GM23248 (cell line): ENCODE data around the gene NOL4L. TPM values are rescaled to one million over a fixed set of nuclear protein-coding genes. Genes with fewer than 3 reads are reported as not detected.
A peak's percentile ranks its signal among the peaks of the same experiment; 100 is the strongest.

Experiments
- DNase-seq: peaks from one replicate; pipeline ENCODE4 v3.0.0-alpha.2; 2015
- H2AFZ ChIP-seq: fragments of 200-600 bp; sonication (generic); 2 replicates; pipeline ENCODE4 v1.6.1; 2016; ENCODE audit warnings: antibody characterized with exemption
- H3F3A ChIP-seq: fragments of 200-600 bp; sonication (generic); 2 replicates; pipeline ENCODE4 v1.6.1; 2016; ENCODE audit warnings: mild to moderate bottlenecking, antibody characterized with exemption, mixed run types; ENCODE audit not compliant: insufficient read depth
- H3K27ac ChIP-seq: fragments of 200-600 bp; sonication (generic); 2 replicates; pipeline ENCODE4 v1.5.1; 2016; ENCODE audit warnings: mild to moderate bottlenecking
- H3K27me3 ChIP-seq: fragments of 200-600 bp; sonication (generic); replicated peaks from 2 replicates; pipeline ENCODE4 v1.6.1; 2016; ENCODE audit warnings: mild to moderate bottlenecking; ENCODE audit not compliant: insufficient read depth
- H3K36me3 ChIP-seq: fragments of 200-600 bp; sonication (generic); 2 replicates; pipeline ENCODE4 v1.6.1; 2016; ENCODE audit warnings: low read depth, mild to moderate bottlenecking
- H3K4me1 ChIP-seq: fragments of 200-600 bp; sonication (generic); 2 replicates; pipeline ENCODE4 v1.6.1; 2016; ENCODE audit warnings: mild to moderate bottlenecking; ENCODE audit not compliant: insufficient read depth
- H3K4me2 ChIP-seq: fragments of 200-600 bp; sonication (generic); one replicate; pipeline ENCODE4 v1.6.1; 2016; ENCODE audit warnings: mild to moderate bottlenecking; ENCODE audit not compliant: unreplicated experiment
- H3K4me3 ChIP-seq: fragments of 200-600 bp; sonication (generic); 2 replicates; pipeline ENCODE4 v1.5.1; 2016; ENCODE audit warnings: mild to moderate bottlenecking
- H3K79me2 ChIP-seq: fragments of 200-600 bp; sonication (generic); 2 replicates; pipeline ENCODE4 v1.6.1; 2016; ENCODE audit warnings: mild to moderate bottlenecking; ENCODE audit not compliant: insufficient read depth
- H3K9ac ChIP-seq: fragments of 200-600 bp; sonication (generic); 2 replicates; pipeline ENCODE4 v1.6.1; 2016; ENCODE audit warnings: mild to moderate bottlenecking
- H3K9me2 ChIP-seq: fragments of 200-600 bp; sonication (generic); 2 replicates; pipeline ENCODE4 v1.6.1; 2016; ENCODE audit warnings: mixed run types, mild to moderate bottlenecking, moderate library complexity; ENCODE audit not compliant: insufficient read depth
- H3K9me3 ChIP-seq: fragments of 200-600 bp; sonication (generic); one replicate; pipeline ENCODE4 v1.6.1; 2017; ENCODE audit warnings: low read depth
- H4K20me1 ChIP-seq: fragments of 200-600 bp; sonication (generic); 2 replicates; pipeline ENCODE4 v1.6.0; 2016; ENCODE audit not compliant: insufficient read depth
- EZH2 ChIP-seq: fragments of 200-600 bp; sonication (generic); IDR thresholded peaks from 2 replicates; pipeline ENCODE4 v1.6.1; 2018; ENCODE audit warnings: antibody characterized with exemption, mild to moderate bottlenecking; ENCODE audit not compliant: insufficient read depth, poor library complexity, severe bottlenecking
- EZH2phosphoT487 ChIP-seq: fragments of 200-600 bp; sonication (generic); IDR thresholded peaks from 2 replicates; pipeline ENCODE4 v1.6.1; 2018; ENCODE audit warnings: antibody characterized with exemption, moderate library complexity, mild to moderate bottlenecking, low read depth; ENCODE audit not compliant: insufficient read depth
- WGBS, 2 experiments: methylation state at CpG; one replicate each; pipeline ENCODE4 v1.1.6; 2015 to 2017; ENCODE audit warnings: low lambda C conversion rate in 2 of 2, low coverage in 1 of 2; ENCODE audit errors: missing lambda C conversion rate in 2 of 2; 5-methylcytosine and 5-hydroxymethylcytosine counted together
- in situ Hi-C: fragments of 300-500 bp; cut with MboI; formaldehyde crosslinking; loops from 2 replicates; pipeline ENCODE4 v1.15.0; 2020
- polyA plus RNA-seq: library from polyadenylated mRNA; unstranded; fragments of >200 nt; fragmentation: Nextera tagmentation; extraction: Ambion mirVana; gene quantifications from 2 replicates; pipeline ENCODE4 v1.2.1, GENCODE V29; 2016
- total RNA-seq: library from RNA; depleted of rRNA; stranded (reverse); fragments of >200 nt; shearing (Covaris generic); gene quantifications from 2 replicates; pipeline ENCODE4 v1.2.3, GENCODE V29; 2014

NOL4L gene
- total and polyA plus RNA-seq, 2 experiments from 2014 or later: 5.2 to 7.9 TPM

GRCh38 chr20:32606107-32606506, 21.0 kb upstream of the NOL4L start:
- Histone ChIP-seq H3K4me3 (no peak overlapping the region), H3K79me2 (no peaks in the 10 kb centered on the region), H3K27me3 (peaks cover 32% of the 10 kb centered on the region), H3K4me2 (no peak overlapping the region), H3K9ac (no peak overlapping the region), H4K20me1 (no peaks in the 10 kb centered on the region), H3K4me1 (no peaks in the 10 kb centered on the region), H2AFZ (no peak overlapping the region), H3K9me2 (no peaks in the 10 kb centered on the region), H3K9me3 (no peaks in the 10 kb centered on the region), H3K36me3 (no peaks in the 10 kb centered on the region), H3K27ac (no peak overlapping the region), H3F3A (no peaks in the 10 kb centered on the region)
- DNase-seq: no peak
- in situ Hi-C loops: no loop called here
- TF ChIP-seq EZH2: no peak
- no peak for TF ChIP-seq EZH2phosphoT487
- WGBS, 2 experiments: 17 to 19% methylated on average over 8 of the region's 8 CpGs

GRCh38 chr20:32605167-32605656, 20.1 kb upstream of the NOL4L start:
- TF ChIP-seq EZH2phosphoT487: no peak
- no peak for TF ChIP-seq EZH2
- Histone ChIP-seq H3K9me3 (no peaks in the 10 kb centered on the region), H2AFZ (no peak overlapping the region), H3K4me2 (no peak overlapping the region), H3K9me2 (no peaks in the 10 kb centered on the region), H3K9ac (no peak overlapping the region), H3K27me3 (peaks cover 32% of the 10 kb centered on the region), H3K27ac (no peak overlapping the region), H3F3A (no peaks in the 10 kb centered on the region), H3K79me2 (no peaks in the 10 kb centered on the region), H4K20me1 (no peaks in the 10 kb centered on the region), H3K4me3 (no peak overlapping the region), H3K36me3 (no peaks in the 10 kb centered on the region), H3K4me1 (no peaks in the 10 kb centered on the region)
- DNase-seq: peak; percentile 36
- 29 to 39% methylated on average over 10 to 12 of the region's 12 CpGs for WGBS, 2 experiments
- in situ Hi-C loops: no loop called here

GRCh38 chr20:32603046-32603726, 18.1 kb upstream of the NOL4L start:
- Histone ChIP-seq H2AFZ (no peak overlapping the region), H4K20me1 (no peaks in the 10 kb centered on the region), H3K4me3 (no peak overlapping the region), H3K79me2 (no peaks in the 10 kb centered on the region), H3F3A (no peaks in the 10 kb centered on the region), H3K9me2 (no peaks in the 10 kb centered on the region), H3K36me3 (no peaks in the 10 kb centered on the region), H3K4me1 (no peaks in the 10 kb centered on the region), H3K9ac (no peak overlapping the region), H3K4me2 (no peak overlapping the region), H3K27me3 (peaks cover 32% of the 10 kb centered on the region), H3K27ac (no peak overlapping the region), H3K9me3 (no peaks in the 10 kb centered on the region)
- in situ Hi-C loops: no loop called here
- WGBS, 2 experiments: 84 to 85% methylated on average over 14 to 18 of the region's 18 CpGs
- TF ChIP-seq EZH2 (no peak), EZH2phosphoT487 (no peak)
- DNase-seq: no peak

GRCh38 chr20:32602273-32602672, 17.1 kb upstream of the NOL4L start:
- Histone ChIP-seq H3F3A (no peaks in the 10 kb centered on the region), H3K4me1 (no peaks in the 10 kb centered on the region), H3K9me3 (no peaks in the 10 kb centered on the region), H2AFZ (no peak overlapping the region), H4K20me1 (no peaks in the 10 kb centered on the region), H3K4me2 (no peak overlapping the region), H3K27me3 (peaks cover 32% of the 10 kb centered on the region), H3K9me2 (no peaks in the 10 kb centered on the region), H3K79me2 (no peaks in the 10 kb centered on the region), H3K36me3 (no peaks in the 10 kb centered on the region), H3K4me3 (no peak overlapping the region), H3K9ac (no peak overlapping the region), H3K27ac (no peak overlapping the region)
- DNase-seq: no peak
- TF ChIP-seq EZH2phosphoT487 (no peak), EZH2 (no peak)
- 60 to 64% methylated on average over 11 of the region's 11 CpGs for whole genome bisulfite sequencing, 2 experiments
- in situ Hi-C loops: no loop called here
